Mesothelial cell of epicardium (in vitro differentiated cells): ENCODE results near the gene GGTLC1. TPM values are rescaled to one million over a fixed set of nuclear protein-coding genes. Genes with fewer than 3 reads are reported as not detected.
A peak's percentile ranks its signal among the peaks of the same experiment; 100 is the strongest.
"Not testable (repeated sequence)": the region's sequence is repeated elsewhere in the genome, so short reads cannot be mapped to it uniquely, and the experiment has no call there.

ENCODE experiments used
- DNase-seq, 2 experiments: peaks; one replicate each; pipeline ENCODE4 v3.0.0; 2021; ENCODE audit warnings: low spot score in 2 of 2; ENCODE audit not compliant: unreplicated experiment in 2 of 2
- H3K27ac Mint-ChIP-seq: 2 replicates; pipeline ENCODE4 v1.8.0; 2021; ENCODE audit warnings: mixed read lengths
- H3K27me3 Mint-ChIP-seq: 2 replicates; pipeline ENCODE4 v1.8.0; 2021; ENCODE audit warnings: low read depth, mixed read lengths
- H3K36me3 Mint-ChIP-seq: 2 replicates; pipeline ENCODE4 v1.8.0; 2021; ENCODE audit warnings: mixed read lengths
- H3K4me1 Mint-ChIP-seq: 2 replicates; pipeline ENCODE4 v1.8.0; 2021; ENCODE audit warnings: mixed read lengths
- H3K4me3 Mint-ChIP-seq: 2 replicates; pipeline ENCODE4 v1.8.0; 2021; ENCODE audit warnings: mild to moderate bottlenecking, moderate library complexity, mixed read lengths
- H3K9me3 Mint-ChIP-seq: 2 replicates; pipeline ENCODE4 v1.8.0; 2021; ENCODE audit warnings: mixed read lengths
- total RNA-seq: library from RNA; stranded (reverse); gene quantifications from 3 replicates; pipeline ENCODE4 v1.2.1, GENCODE V29; 2021
- TF ChIP-seq, protein P1 (sequence below): fragments of 200-600 bp; sonication (generic); IDR thresholded peaks from one replicate; pipeline ENCODE4 v1.5.0; 2021; ENCODE audit warnings: antibody characterized with exemption; ENCODE audit not compliant: unreplicated experiment

GGTLC1 gene
- total RNA-seq, 1 donor from 2014 or later, result not detected

- not testable (repeated sequence) for H3K36me3 Mint-ChIP-seq, H3K27me3 Mint-ChIP-seq, H3K4me1 Mint-ChIP-seq, H3K4me3 Mint-ChIP-seq, H3K27ac Mint-ChIP-seq, H3K9me3 Mint-ChIP-seq, DNase-seq
These were observed 2.3 kb downstream of the GGTLC1 start for GRCh38 chr20:23986310-23986709.

DNA sequence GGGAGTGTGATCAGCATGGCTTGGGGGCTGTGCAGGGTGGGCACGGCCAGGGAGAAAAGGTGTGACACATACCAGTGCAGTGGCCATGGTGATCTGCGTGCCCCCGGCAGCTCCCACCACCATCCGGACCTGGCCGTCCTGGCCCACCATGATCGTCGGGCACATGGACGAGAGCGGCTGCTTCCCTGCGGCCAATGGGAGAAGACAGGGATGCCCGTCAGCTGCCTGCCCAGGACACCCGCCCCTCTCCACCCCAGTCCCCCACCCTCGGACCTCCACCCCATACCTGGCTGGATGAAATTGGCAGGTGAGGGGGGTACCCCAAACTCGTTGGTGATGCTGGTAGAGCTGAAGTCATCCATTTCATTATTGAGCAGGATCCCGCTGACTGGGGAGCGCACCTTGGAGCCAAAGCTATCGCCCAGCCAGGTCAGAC, 2.8 kb downstream of the GGTLC1 start:
- not testable (repeated sequence) for H3K4me3 Mint-ChIP-seq, DNase-seq, H3K36me3 Mint-ChIP-seq, H3K27me3 Mint-ChIP-seq, H3K27ac Mint-ChIP-seq, H3K9me3 Mint-ChIP-seq, H3K4me1 Mint-ChIP-seq

GRCh38 chr20:23985066-23985789, 3.4 kb downstream of the GGTLC1 start:
- DNase-seq, H3K27ac Mint-ChIP-seq, H3K27me3 Mint-ChIP-seq: not testable (repeated sequence)

DNA sequence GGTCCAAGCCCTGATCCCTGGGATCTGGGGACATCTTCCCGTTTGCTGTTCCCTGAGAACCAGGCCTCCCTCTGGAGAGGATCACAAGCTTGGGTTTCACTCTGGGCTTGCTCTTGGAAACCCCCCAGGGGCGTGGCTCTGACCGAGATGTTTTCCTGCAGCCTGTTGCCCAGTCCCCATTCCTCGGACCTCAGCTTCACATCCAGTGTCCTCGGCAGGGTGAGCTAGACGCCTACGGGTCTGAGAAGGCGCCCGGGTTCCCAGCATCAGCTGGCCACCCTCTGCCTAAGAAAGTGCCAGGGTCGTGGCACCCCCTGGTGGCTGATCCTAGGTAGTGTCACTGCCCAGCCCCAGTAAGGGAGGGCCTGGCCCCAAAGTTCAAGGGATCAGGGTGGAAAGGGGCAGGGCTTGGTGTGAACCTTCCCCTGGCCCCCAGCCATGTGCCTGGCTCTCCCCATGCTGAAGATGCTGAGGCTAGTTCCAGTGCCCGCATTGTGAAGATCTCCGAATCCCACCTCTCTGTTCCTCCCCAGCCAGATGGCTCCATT, 4.0 kb downstream of the GGTLC1 start:
- not testable (repeated sequence) for H3K9me3 Mint-ChIP-seq, H3K27ac Mint-ChIP-seq, H3K27me3 Mint-ChIP-seq, DNase-seq, H3K4me3 Mint-ChIP-seq, H3K36me3 Mint-ChIP-seq
- TF ChIP-seq, protein P1, sequence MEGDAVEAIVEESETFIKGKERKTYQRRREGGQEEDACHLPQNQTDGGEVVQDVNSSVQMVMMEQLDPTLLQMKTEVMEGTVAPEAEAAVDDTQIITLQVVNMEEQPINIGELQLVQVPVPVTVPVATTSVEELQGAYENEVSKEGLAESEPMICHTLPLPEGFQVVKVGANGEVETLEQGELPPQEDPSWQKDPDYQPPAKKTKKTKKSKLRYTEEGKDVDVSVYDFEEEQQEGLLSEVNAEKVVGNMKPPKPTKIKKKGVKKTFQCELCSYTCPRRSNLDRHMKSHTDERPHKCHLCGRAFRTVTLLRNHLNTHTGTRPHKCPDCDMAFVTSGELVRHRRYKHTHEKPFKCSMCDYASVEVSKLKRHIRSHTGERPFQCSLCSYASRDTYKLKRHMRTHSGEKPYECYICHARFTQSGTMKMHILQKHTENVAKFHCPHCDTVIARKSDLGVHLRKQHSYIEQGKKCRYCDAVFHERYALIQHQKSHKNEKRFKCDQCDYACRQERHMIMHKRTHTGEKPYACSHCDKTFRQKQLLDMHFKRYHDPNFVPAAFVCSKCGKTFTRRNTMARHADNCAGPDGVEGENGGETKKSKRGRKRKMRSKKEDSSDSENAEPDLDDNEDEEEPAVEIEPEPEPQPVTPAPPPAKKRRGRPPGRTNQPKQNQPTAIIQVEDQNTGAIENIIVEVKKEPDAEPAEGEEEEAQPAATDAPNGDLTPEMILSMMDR, result peak; percentile 27
- peaks cover 12% of the 10 kb centered on the region for H3K4me1 Mint-ChIP-seq

More at GRCh38 chr20:23985066-23985789, 3.4 kb downstream of the GGTLC1 start:
- H3K4me3 Mint-ChIP-seq, H3K4me1 Mint-ChIP-seq, H3K9me3 Mint-ChIP-seq, H3K36me3 Mint-ChIP-seq: not testable (repeated sequence)

GRCh38 chr20:23982112-23983018, 6.2 kb downstream of the GGTLC1 start:
- not testable (repeated sequence) for H3K9me3 Mint-ChIP-seq, H3K27ac Mint-ChIP-seq, H3K36me3 Mint-ChIP-seq, H3K4me3 Mint-ChIP-seq, DNase-seq, H3K27me3 Mint-ChIP-seq
- peaks cover 12% of the 10 kb centered on the region for H3K4me1 Mint-ChIP-seq

DNA sequence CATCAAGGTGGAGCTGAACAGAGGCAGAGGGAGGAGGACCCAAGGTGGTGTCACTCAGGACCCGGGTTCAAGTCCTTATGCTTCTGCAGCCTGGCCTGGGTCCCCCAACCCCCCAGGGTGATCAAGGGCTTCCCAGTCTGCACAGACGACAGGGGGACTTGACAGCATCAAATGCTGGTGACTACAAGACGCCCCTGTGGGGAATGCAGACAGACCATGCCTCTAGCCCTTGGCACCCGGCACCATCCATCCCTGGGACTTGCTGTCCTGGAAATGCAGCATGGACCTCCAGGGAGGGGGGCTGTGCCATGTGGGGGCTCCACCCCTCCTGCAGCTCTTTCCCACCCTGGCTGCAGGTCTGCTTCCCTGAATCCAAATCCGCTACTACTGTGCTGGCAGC, 7.1 kb downstream of the GGTLC1 start:
- H3K9me3 Mint-ChIP-seq, DNase-seq, H3K36me3 Mint-ChIP-seq, H3K27me3 Mint-ChIP-seq, H3K27ac Mint-ChIP-seq, H3K4me3 Mint-ChIP-seq: not testable (repeated sequence)
- H3K4me1 Mint-ChIP-seq, result peaks cover 12% of the 10 kb centered on the region

DNA sequence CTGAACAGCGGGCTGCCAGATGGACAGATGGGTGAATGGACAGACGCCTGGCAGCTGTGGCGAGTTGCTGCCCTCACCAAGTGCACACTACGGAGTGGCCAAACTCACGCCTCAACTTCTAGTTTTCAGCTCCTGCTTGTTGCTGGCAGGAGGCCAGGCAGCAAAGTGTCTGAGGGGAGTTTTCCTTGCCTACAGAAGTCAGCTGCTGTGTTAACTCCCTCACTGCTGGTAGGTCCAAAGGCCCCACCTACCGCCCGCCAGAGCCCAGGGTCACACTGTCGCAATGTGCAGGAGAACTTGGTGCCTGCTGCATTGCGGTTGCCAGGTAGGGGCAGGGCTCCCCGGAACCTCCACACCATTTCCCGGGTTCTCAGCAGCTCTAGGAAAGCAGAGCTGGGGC, 7.6 kb downstream of the GGTLC1 start:
- DNase-seq, result peak; percentile 42 to 66
- H3K27ac Mint-ChIP-seq, H3K27me3 Mint-ChIP-seq, H3K36me3 Mint-ChIP-seq, H3K9me3 Mint-ChIP-seq, H3K4me3 Mint-ChIP-seq: not testable (repeated sequence)
- peaks cover 12% of the 10 kb centered on the region for H3K4me1 Mint-ChIP-seq

GRCh38 chr20:23979899-23980811, 8.4 kb downstream of the GGTLC1 start:
- H3K4me3 Mint-ChIP-seq, H3K9me3 Mint-ChIP-seq, H3K27ac Mint-ChIP-seq, H3K27me3 Mint-ChIP-seq, DNase-seq, H3K36me3 Mint-ChIP-seq: not testable (repeated sequence)
- peaks cover 12% of the 10 kb centered on the region for H3K4me1 Mint-ChIP-seq

DNA sequence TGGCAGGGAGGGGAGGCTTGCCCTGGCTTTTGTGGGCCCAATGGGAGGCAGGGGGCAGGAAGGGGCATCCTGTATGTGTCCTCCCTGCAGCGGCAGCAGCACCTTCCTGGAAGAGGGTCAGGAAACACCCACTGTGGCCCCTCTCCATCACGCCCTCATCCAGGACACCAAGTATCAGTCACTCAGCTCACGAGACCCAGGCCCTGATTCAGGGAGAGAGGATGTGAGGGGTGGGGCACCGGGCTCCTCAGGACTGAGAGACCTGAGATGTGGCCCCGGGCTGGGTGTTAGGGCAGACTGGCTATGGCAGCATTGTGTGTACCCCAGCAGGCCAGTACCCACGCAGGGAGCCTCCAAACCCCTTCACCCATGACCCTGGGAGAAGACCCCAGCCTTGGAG, 9.2 kb downstream of the GGTLC1 start:
- not testable (repeated sequence) for H3K27ac Mint-ChIP-seq, H3K27me3 Mint-ChIP-seq, H3K9me3 Mint-ChIP-seq, DNase-seq, H3K36me3 Mint-ChIP-seq, H3K4me3 Mint-ChIP-seq
- peaks cover 12% of the 10 kb centered on the region for H3K4me1 Mint-ChIP-seq

DNA sequence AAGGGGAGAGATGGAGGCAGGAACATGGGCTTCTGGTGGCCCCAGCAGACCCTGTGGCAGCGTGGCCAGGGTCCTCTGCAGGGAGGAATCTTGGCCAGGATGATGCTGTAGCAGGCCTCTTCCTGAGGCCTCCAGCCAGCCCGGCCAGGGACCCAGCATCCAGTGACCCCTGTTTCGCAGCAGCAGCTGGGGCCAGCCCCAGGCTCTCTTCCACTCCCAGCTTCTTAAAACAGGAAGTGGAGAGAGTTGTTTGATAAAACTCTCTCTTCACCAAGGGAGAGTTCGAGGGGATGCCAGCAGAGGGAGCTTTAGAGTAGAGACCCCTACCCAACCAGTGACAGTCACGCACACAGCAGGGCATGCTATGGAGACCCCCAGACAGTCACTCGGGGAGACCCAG, 10.1 kb downstream of the GGTLC1 start:
- H3K4me1 Mint-ChIP-seq, result peaks cover 12% of the 10 kb centered on the region
- H3K9me3 Mint-ChIP-seq, DNase-seq, H3K27ac Mint-ChIP-seq, H3K27me3 Mint-ChIP-seq, H3K36me3 Mint-ChIP-seq, H3K4me3 Mint-ChIP-seq: not testable (repeated sequence)
